Motor neuron (in vitro differentiated cells): ENCODE data around the gene CCL21. TPM values are rescaled to one million over a fixed set of nuclear protein-coding genes. Genes with fewer than 3 reads are reported as not detected.
"Not testable (repeated sequence)": the region's sequence is repeated elsewhere in the genome, so short reads cannot be mapped to it uniquely, and the experiment has no call there.

Experiments used
- ATAC-seq, 8 experiments: fragments of 200-7000 bp; cut with Tn5 transposase; replicated peaks in 6 of 8; 2 replicates each; pipeline ENCODE4 v1.8.0; 2021; ENCODE audit warnings: mild to moderate bottlenecking in 8 of 8, moderate library complexity in 8 of 8
- H3K27ac ChIP-seq, 2 donors: fragments of 250-450 bp; sonication (Bioruptor Pico); 2 replicates each; pipeline ENCODE4 v1.9.0; 2021; ENCODE audit warnings: antibody characterized with exemption in 2 of 2, mild to moderate bottlenecking in 2 of 2, moderate library complexity in 1 of 2
- H3K4me1 ChIP-seq, 2 donors: fragments of 250-450 bp; sonication (Bioruptor Pico); replicated peaks in 1 of 2; 2 replicates each; pipeline ENCODE4 v1.6.1; 2021; ENCODE audit warnings: antibody characterized with exemption in 2 of 2, mild to moderate bottlenecking in 2 of 2, moderate library complexity in 1 of 2
- H3K4me3 ChIP-seq, 5 donors: fragments of 250-450 bp; sonication (Bioruptor Pico); 2 replicates each; pipeline ENCODE4 v1.9.0; 2021; ENCODE audit warnings: antibody characterized with exemption in 5 of 5, mild to moderate bottlenecking in 5 of 5, moderate library complexity in 4 of 5
- WGBS, 10 experiments: fragments of 450-650 bp; shearing (Covaris generic); methylation state at CpG; one replicate each; pipeline ENCODE4 v1.0.0; 2022; 5-methylcytosine and 5-hydroxymethylcytosine counted together
- in situ Hi-C, 9 experiments: fragments of 400-800 bp; cut with MboI; loops; one replicate each; pipeline ENCODE4 v1.15.0; 2021; ENCODE audit warnings: low sequenced_read_pairs in 9 of 9, low pct_unique_long_range_greater_than_20kb in 2 of 9; ENCODE audit not compliant: unreplicated experiment in 9 of 9
- total RNA-seq, 8 experiments: library from RNA; unstranded; fragments of 300-600 nt; gene quantifications; 2 replicates each; pipeline versions ENCODE4 v1.2.3 to v1.2.4, GENCODE V29; 2022

Gene CCL21
- total RNA-seq, result 1 to 10 TPM in 1 of 8 experiments, under 1 TPM in 2, not detected in 5; 0.22 to 1.3 (median 0.76) TPM

- ATAC-seq, result no peak
- Histone ChIP-seq H3K4me3 (no peak within 1 kb of the TSS), H3K4me1 (peaks cover 0 to 7% of the 10 kb centered on the region in 2 donors), H3K27ac (no peak within 1 kb of the TSS)
- 40 to 100% (median 86%) methylated on average over 1 of the region's 2 CpGs; no CpG with 5 or more reads in 3 of the 10 experiments for WGBS, 10 experiments
- in situ Hi-C loops, result no loop called here
Observed at GRCh38 chr9:34710023-34710422, at the start of gene CCL21. Gene CCL21 (minus strand): TSS chr9:34710136. CDS start chr9:34710066, 70 bp downstream.

GRCh38 chr9:34759432-34760134 is 49.6 kb upstream of the CCL21 start:
- H3K27ac ChIP-seq, result no peak overlapping the region
- 0 to 89% (median 71%) methylated on average over 2 to 10 of the region's 13 CpGs for WGBS, 10 experiments
- H3K4me3 ChIP-seq, result no peak overlapping the region
- ATAC-seq, result no peak
- in situ Hi-C loops, result no loop called here
- H3K4me1 ChIP-seq, result no peaks in the 10 kb centered on the region

GRCh38 chr9:34750320-34750719 is 40.4 kb upstream of the CCL21 start:
- H3K4me1 ChIP-seq, ATAC-seq, H3K4me3 ChIP-seq, in situ Hi-C loops, H3K27ac ChIP-seq: not testable (repeated sequence)
- WGBS, 10 experiments, result 0 to 83% (median 50%) methylated on average over 1 to 2 of the region's 2 CpGs; no CpG with 5 or more reads in 3 of the 10 experiments

GRCh38 chr9:34746526-34746925 is 36.6 kb upstream of the CCL21 start:
- Histone ChIP-seq H3K4me3 (no peak overlapping the region), H3K27ac (no peak overlapping the region), H3K4me1 (no peaks in the 10 kb centered on the region)
- in situ Hi-C loops, result no loop called here
- ATAC-seq, result no peak

GRCh38 chr9:34744295-34745221 is 34.6 kb upstream of the CCL21 start:
- Histone ChIP-seq H3K27ac (no peak overlapping the region), H3K4me3 (no peak overlapping the region), H3K4me1 (no peaks in the 10 kb centered on the region)
- in situ Hi-C loops, result no loop called here
- 43 to 100% (median 85%) methylated on average over 1 to 2 of the region's 2 CpGs for WGBS, 10 experiments
- ATAC-seq, result peak in 3 of 8 experiments; percentile 19 to 34 (median 32)

GRCh38 chr9:34742710-34743109 is 32.8 kb upstream of the CCL21 start:
- H3K4me3 ChIP-seq, result no peak overlapping the region
- no peak overlapping the region for H3K27ac ChIP-seq
- in situ Hi-C loops, result no loop called here
- H3K4me1 ChIP-seq, result no peaks in the 10 kb centered on the region
- ATAC-seq, result no peak
- WGBS, 10 experiments, result 29 to 100% (median 86%) methylated on average over 1 to 2 of the region's 2 CpGs; no CpG with 5 or more reads in 1 of the 10 experiments

- Histone ChIP-seq H3K4me3 (no peak overlapping the region), H3K4me1 (no peaks in the 10 kb centered on the region), H3K27ac (no peak overlapping the region)
- no peak for ATAC-seq
- in situ Hi-C loops, result no loop called here
- 36 to 100% (median 96%) methylated on average over 1 to 6 of the region's 6 CpGs; no CpG with 5 or more reads in 2 of the 10 experiments for WGBS, 10 experiments
Observed at GRCh38 chr9:34741628-34742027, 31.7 kb upstream of the CCL21 start.

GRCh38 chr9:34740176-34740575 is 30.2 kb upstream of the CCL21 start:
- H3K4me1 ChIP-seq, ATAC-seq, in situ Hi-C loops, H3K4me3 ChIP-seq, H3K27ac ChIP-seq: not testable (repeated sequence)
- WGBS, 10 experiments, result 93% methylated on average over 3 of the region's 27 CpGs; no CpG with 5 or more reads in 9 of the 10 experiments

GRCh38 chr9:34737677-34738260 is 27.8 kb upstream of the CCL21 start:
- no peaks in the 10 kb centered on the region for H3K4me1 ChIP-seq
- no peak overlapping the region for H3K4me3 ChIP-seq
- H3K27ac ChIP-seq, result no peak overlapping the region
- WGBS, 10 experiments, result 37 to 100% (median 74%) methylated on average over 1 to 6 of the region's 6 CpGs
- in situ Hi-C loops, result no loop called here
- no peak for ATAC-seq

- H3K4me1 ChIP-seq, result no peaks in the 10 kb centered on the region
- no peak overlapping the region for H3K4me3 ChIP-seq
- H3K27ac ChIP-seq, result no peak overlapping the region
- in situ Hi-C loops, result no loop called here
- no peak for ATAC-seq
Observed at GRCh38 chr9:34734720-34735119, 24.8 kb upstream of the CCL21 start.

GRCh38 chr9:34732886-34733285 is 22.9 kb upstream of the CCL21 start:
- H3K27ac ChIP-seq, result no peak overlapping the region
- in situ Hi-C loops, result no loop called here
- no peak for ATAC-seq
- WGBS, 10 experiments, result 32 to 88% (median 63%) methylated on average over 1 to 2 of the region's 2 CpGs
- H3K4me3 ChIP-seq, result no peak overlapping the region
- H3K4me1 ChIP-seq, result no peaks in the 10 kb centered on the region

GRCh38 chr9:34732478-34732877 is 22.5 kb upstream of the CCL21 start:
- in situ Hi-C loops, result no loop called here
- H3K27ac ChIP-seq, result no peak overlapping the region
- 89 to 100% (median 93%) methylated on average over 1 of the region's 1 CpG; no CpG with 5 or more reads in 3 of the 10 experiments for WGBS, 10 experiments

GRCh38 chr9:34723141-34723540 is 13.2 kb upstream of the CCL21 start:
- H3K27ac ChIP-seq, result no peak overlapping the region

More at GRCh38 chr9:34732478-34732877, 22.5 kb upstream of the CCL21 start:
- Histone ChIP-seq H3K4me3 (no peak overlapping the region), H3K4me1 (no peaks in the 10 kb centered on the region)
- no peak for ATAC-seq

More at GRCh38 chr9:34723141-34723540, 13.2 kb upstream of the CCL21 start:
- WGBS, 10 experiments, result 0 to 90% (median 67%) methylated on average over 1 to 11 of the region's 11 CpGs; no CpG with 5 or more reads in 3 of the 10 experiments
- ATAC-seq, result no peak
- in situ Hi-C loops, result no loop called here
- H3K4me3 ChIP-seq, result no peak overlapping the region
- H3K4me1 ChIP-seq, result no peaks in the 10 kb centered on the region
